H1 (cell line): ENCODE data around the gene HSH2D. TPM values are rescaled to one million over a fixed set of nuclear protein-coding genes. Genes with fewer than 3 reads are reported as not detected.

Source experiments
- ASH2L ChIP-seq: fragments of 200-600, 300-600 bp; sonication (generic); IDR thresholded peaks from one replicate; pipeline ENCODE4 v1.7.1; 2017; ENCODE audit warnings: low read length
- ATF2 ChIP-seq: IDR thresholded peaks from 2 replicates; pipeline ENCODE4 v1.6.1; 2012; ENCODE audit warnings: low read length, inconsistent platforms
- BRCA1 ChIP-seq: IDR thresholded peaks from 2 replicates; pipeline ENCODE4 v1.6.1; 2012; ENCODE audit warnings: low read depth, low read length, improper control_type of control experiment
- CBX5 ChIP-seq: fragments of 300-800, 300-1000 bp; sonication (generic); IDR thresholded peaks from 2 replicates; pipeline ENCODE4 v1.7.1; 2016; ENCODE audit warnings: antibody characterized with exemption, low read length, low read depth
- CEBPB ChIP-seq: IDR thresholded peaks from 2 replicates; pipeline ENCODE4 v1.6.1; 2012; ENCODE audit warnings: low read depth, low read length
- CTCF ChIP-seq, 3 experiments: IDR thresholded peaks; 1 replicate in 2 of 3; 2 replicates in 1 of 3; pipeline versions ENCODE4 v1.5.1 to v1.6.1; 2011; ENCODE audit warnings: low read length in 3 of 3, mild to moderate bottlenecking in 3 of 3, inconsistent platforms in 2 of 3, low read depth in 1 of 3, moderate library complexity in 1 of 3; ENCODE audit not compliant: insufficient read depth in 1 of 3; ENCODE audit errors: control extremely low read depth in 1 of 3
- EZH2 ChIP-seq: fragments of 200-600 bp; sonication (generic); IDR thresholded peaks from 2 replicates; pipeline ENCODE4 v1.7.1; 2012; ENCODE audit warnings: low read depth, mild to moderate bottlenecking, moderate library complexity, low read length, inconsistent platforms; ENCODE audit not compliant: severe bottlenecking
- HDAC6 ChIP-seq: IDR thresholded peaks from one replicate; pipeline ENCODE4 v1.7.1; 2012; ENCODE audit warnings: low read depth, mild to moderate bottlenecking, inconsistent platforms, low read length, moderate library complexity
- KDM1A ChIP-seq: fragments of 200-600, 300-600 bp; sonication (generic); IDR thresholded peaks from 2 replicates; pipeline ENCODE4 v1.7.1; 2016; ENCODE audit warnings: mild to moderate bottlenecking, low read length, borderline replicate concordance
- NANOG ChIP-seq: IDR thresholded peaks from 2 replicates; pipeline ENCODE4 v1.6.1; 2011; ENCODE audit warnings: low read length, low read depth, mild to moderate bottlenecking, inconsistent platforms; ENCODE audit not compliant: insufficient read depth, poor library complexity, severe bottlenecking
- POLR2A ChIP-seq, 2 experiments: IDR thresholded peaks; 1 replicate in 1 of 2; 2 replicates in 1 of 2; pipeline ENCODE4 v1.6.1; 2011; ENCODE audit warnings: low read depth in 2 of 2, low read length in 2 of 2, mild to moderate bottlenecking in 2 of 2; ENCODE audit errors: control extremely low read depth in 1 of 2
- RFX5 ChIP-seq: IDR thresholded peaks from 2 replicates; pipeline ENCODE4 v1.6.1; 2011; ENCODE audit warnings: low read depth, low read length, improper control_type of control experiment, borderline replicate concordance
- SAP30 ChIP-seq: fragments of 300-600 bp; sonication (generic); IDR thresholded peaks from 2 replicates; pipeline ENCODE4 v1.7.1; 2012; ENCODE audit warnings: low read length, moderate library complexity, mild to moderate bottlenecking, inconsistent platforms; ENCODE audit not compliant: insufficient read depth, insufficient replicate concordance
- SP1 ChIP-seq: IDR thresholded peaks from 2 replicates; pipeline ENCODE4 v1.6.1; 2011; ENCODE audit warnings: low read depth, low read length
- SRF ChIP-seq: IDR thresholded peaks from 2 replicates; pipeline ENCODE4 v1.6.1; 2011; ENCODE audit warnings: mild to moderate bottlenecking, low read depth, low read length, moderate library complexity
- SUZ12 ChIP-seq: fragments of 200-600 bp; sonication (generic); IDR thresholded peaks from 2 replicates; pipeline ENCODE4 v1.6.1; 2012; ENCODE audit warnings: mild to moderate bottlenecking, inconsistent platforms, low read length, moderate library complexity, mixed read lengths
- TAF1 ChIP-seq: IDR thresholded peaks from 2 replicates; pipeline ENCODE4 v1.6.1; 2011; ENCODE audit warnings: mild to moderate bottlenecking, low read depth, low read length
- TAF7 ChIP-seq: optimal IDR thresholded peaks from 2 replicates; pipeline ENCODE3; 2011; ENCODE audit warnings: low read depth, mild to moderate bottlenecking, inconsistent platforms, low read length, moderate library complexity, borderline replicate concordance
- USF2 ChIP-seq: IDR thresholded peaks from 2 replicates; pipeline ENCODE4 v1.6.1; 2011; ENCODE audit warnings: low read length, improper control_type of control experiment
- polyA plus RNA-seq, 7 experiments: library from polyadenylated mRNA; depleted of rRNA in 3 of 7; stranded (reverse) in 5 of 7; unstranded in 2 of 7; fragments of >200 nt in 5 of 7; fragments of 200-250 nt in 2 of 7; gene quantifications; 1 replicate in 5 of 7; 2 replicates in 1 of 7; 4 replicates in 1 of 7; pipeline versions ENCODE4 v1.2.1 to v1.2.3, GENCODE V29; 2011 to 2013; ENCODE audit warnings: missing spikeins in 2 of 7, mixed read lengths in 2 of 7
- total RNA-seq: library from RNA; stranded (reverse); fragmentation: NEBNext Ultra II Directional; extraction: Animal tissue kit (Norgen Biotek cat#: 25700); gene quantifications from 2 replicates; pipeline ENCODE4 v1.2.1, GENCODE V29; 2021

HSH2D gene
- total and polyA plus RNA-seq, 2 of the 8 experiments (the other 6 are each of a cell fraction or from before 2014, with no cell fraction given), result 0.67 to 1.6 TPM

- TF ChIP-seq ATF2 (no peak), USF2 (no peak), SP1 (peak; percentile 16; the same call in 1 of the 2 replicates), TAF7 (no peak), TAF1 (peak; percentile 55; the same call in 1 of the 2 replicates), ASH2L (peak; percentile 79), CBX5 (no peak), HDAC6 (no peak), POLR2A (IDR thresholded peaks at IDR 0.05; ENCODE audit: control extremely low read depth in 1 of 2, low read depth in 2 of 2, low read length in 2 of 2) (peak in 1 of 2 experiments; percentile 55; a peak in 1 of 3 replicates), RFX5 (no peak), BRCA1 (no peak), NANOG (no peak), SRF (no peak), CEBPB (0 out of 2 replicates have a peak, but pooled peaks have one; percentile 14), KDM1A (peak; percentile 74; the same call in 1 of the 2 replicates), CTCF (IDR thresholded peaks at IDR 0.05; ENCODE audit: control extremely low read depth in 1 of 3, insufficient read depth in 1 of 3, low read depth in 1 of 3, low read length in 3 of 3) (no peak), SAP30 (no peak), EZH2 (no peak), SUZ12 (no peak)
Observed at GRCh38 chr19:16197622-16198369, 54.3 kb downstream of the HSH2D start, which contains the start of gene AP1M1 (continued).
